ENCODE results near the gene DHX57. TPM values are rescaled to one million over a fixed set of nuclear protein-coding genes. Genes with fewer than 3 reads are reported as not detected.

The DHX57 gene
- total RNA-seq, 1 donor from 2014 or later = 8.1 TPM

DNA sequence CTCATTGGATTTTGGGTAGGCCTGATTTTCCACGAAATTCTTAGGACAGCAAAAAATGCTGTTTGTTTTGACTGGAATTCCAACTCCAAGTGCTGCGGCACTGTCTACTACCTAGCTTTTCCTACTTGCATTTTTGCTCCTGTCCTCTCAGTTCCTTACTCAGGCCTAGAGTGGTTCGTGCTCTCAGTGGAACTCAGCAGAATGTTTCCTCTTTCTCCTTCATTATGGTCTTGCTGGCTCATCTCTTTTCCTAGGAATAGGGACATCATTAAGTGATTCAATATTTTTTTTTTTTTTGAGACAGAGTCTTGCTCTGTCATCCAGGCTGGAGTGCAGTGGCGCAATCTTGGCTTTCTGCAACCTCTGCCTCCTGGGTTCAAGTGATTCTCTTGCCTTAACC, 59.8 kb downstream of the DHX57 start:
- Histone ChIP-seq H3K36me3 (peaks cover 91% of the 10 kb centered on the region), H3K27me3 (ENCODE audit: low read depth) (no peaks in the 10 kb centered on the region), H3K4me3 (no peak overlapping the region), H3K9me3 (replicated peaks) (no peaks in the 10 kb centered on the region), H3K4me1 (no peaks in the 10 kb centered on the region), H3K27ac (replicated peaks) (no peak overlapping the region)
- TF ChIP-seq, protein P1, sequence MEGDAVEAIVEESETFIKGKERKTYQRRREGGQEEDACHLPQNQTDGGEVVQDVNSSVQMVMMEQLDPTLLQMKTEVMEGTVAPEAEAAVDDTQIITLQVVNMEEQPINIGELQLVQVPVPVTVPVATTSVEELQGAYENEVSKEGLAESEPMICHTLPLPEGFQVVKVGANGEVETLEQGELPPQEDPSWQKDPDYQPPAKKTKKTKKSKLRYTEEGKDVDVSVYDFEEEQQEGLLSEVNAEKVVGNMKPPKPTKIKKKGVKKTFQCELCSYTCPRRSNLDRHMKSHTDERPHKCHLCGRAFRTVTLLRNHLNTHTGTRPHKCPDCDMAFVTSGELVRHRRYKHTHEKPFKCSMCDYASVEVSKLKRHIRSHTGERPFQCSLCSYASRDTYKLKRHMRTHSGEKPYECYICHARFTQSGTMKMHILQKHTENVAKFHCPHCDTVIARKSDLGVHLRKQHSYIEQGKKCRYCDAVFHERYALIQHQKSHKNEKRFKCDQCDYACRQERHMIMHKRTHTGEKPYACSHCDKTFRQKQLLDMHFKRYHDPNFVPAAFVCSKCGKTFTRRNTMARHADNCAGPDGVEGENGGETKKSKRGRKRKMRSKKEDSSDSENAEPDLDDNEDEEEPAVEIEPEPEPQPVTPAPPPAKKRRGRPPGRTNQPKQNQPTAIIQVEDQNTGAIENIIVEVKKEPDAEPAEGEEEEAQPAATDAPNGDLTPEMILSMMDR (IDR thresholded peaks at IDR 0.05; ENCODE audit: borderline replicate concordance) = no peak
- no peak for DNase-seq
- intact Hi-C loops (cut with micrococcal nuclease) = no loop called here

DNA sequence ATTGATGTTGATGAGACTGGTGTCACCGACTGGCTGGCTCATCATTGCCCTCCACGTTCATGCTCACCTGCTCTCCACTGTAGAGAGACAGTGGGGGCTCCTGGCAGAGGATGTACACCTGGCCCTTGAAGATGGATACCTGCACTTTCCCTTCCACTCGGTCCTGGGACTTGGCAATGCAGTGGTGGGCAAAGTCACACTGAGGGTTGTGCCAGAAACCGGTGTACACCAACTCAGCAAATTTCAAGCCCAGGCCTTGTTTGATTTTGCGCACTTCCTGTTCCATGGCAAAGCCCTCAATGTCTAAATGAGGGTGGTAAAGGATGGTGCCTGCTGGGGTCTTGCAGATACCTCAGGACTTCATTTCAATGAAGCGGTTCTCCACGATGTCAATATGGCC, 65.2 kb downstream of the DHX57 start:
- Histone ChIP-seq H3K36me3 (peaks cover 61% of the 10 kb centered on the region), H3K27ac (replicated peaks) (no peak overlapping the region), H3K9me3 (replicated peaks) (no peaks in the 10 kb centered on the region), H3K4me3 (no peak overlapping the region), H3K27me3 (ENCODE audit: low read depth) (no peaks in the 10 kb centered on the region), H3K4me1 (no peaks in the 10 kb centered on the region)
- TF ChIP-seq, protein P1 (IDR thresholded peaks at IDR 0.05; ENCODE audit: borderline replicate concordance) = no peak
- DNase-seq = no peak
- intact Hi-C loops (cut with micrococcal nuclease) = no loop called here

DNA sequence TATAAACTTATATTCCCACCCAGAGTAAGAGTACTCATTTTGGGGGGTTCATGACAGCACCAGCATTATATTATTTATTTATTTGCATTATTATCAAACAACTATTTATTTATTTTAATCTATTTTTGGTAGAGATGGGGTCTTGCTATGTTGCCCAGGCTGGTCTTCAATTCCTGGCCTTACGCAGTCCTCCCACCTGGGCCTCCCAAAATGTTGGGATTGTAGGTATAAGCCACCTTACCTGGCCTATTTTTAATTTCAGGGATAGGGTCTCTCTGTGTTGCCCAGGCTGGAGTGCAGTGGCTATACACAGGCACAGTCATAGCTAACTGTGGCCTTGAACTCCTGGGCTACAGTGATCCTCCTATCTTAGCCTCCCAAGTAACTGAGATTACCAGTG, 67.1 kb downstream of the DHX57 start:
- TF ChIP-seq, protein P1 (IDR thresholded peaks at IDR 0.05; ENCODE audit: borderline replicate concordance) = no peak
- peaks cover 52% of the 10 kb centered on the region for H3K36me3 ChIP-seq
- no peak for DNase-seq

DNA sequence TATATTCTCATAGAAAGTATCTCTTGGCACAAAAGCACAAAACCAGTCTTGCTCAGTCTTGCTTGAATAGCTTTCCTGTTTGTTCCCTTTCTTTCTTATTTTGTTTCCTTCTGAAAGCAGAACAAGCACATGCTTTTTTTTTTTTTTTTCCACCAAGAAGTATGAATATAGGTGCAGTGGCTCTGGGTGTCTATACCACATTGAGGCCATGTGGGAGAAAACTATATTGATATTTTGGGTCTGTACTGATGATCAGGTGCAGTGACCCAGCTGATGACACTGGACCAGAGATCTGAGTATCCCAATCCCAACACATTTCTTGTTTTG, 69.0 kb downstream of the DHX57 start:
- no peak overlapping the region for H3K27ac ChIP-seq (replicated peaks)

More for the DNA sequence above, 67.1 kb downstream of the DHX57 start:
- Histone ChIP-seq H3K27me3 (ENCODE audit: low read depth) (no peaks in the 10 kb centered on the region), H3K27ac (replicated peaks) (no peak overlapping the region), H3K4me1 (no peaks in the 10 kb centered on the region), H3K9me3 (replicated peaks) (no peaks in the 10 kb centered on the region), H3K4me3 (no peak overlapping the region)
- intact Hi-C loops (cut with micrococcal nuclease) = no loop called here

DNA sequence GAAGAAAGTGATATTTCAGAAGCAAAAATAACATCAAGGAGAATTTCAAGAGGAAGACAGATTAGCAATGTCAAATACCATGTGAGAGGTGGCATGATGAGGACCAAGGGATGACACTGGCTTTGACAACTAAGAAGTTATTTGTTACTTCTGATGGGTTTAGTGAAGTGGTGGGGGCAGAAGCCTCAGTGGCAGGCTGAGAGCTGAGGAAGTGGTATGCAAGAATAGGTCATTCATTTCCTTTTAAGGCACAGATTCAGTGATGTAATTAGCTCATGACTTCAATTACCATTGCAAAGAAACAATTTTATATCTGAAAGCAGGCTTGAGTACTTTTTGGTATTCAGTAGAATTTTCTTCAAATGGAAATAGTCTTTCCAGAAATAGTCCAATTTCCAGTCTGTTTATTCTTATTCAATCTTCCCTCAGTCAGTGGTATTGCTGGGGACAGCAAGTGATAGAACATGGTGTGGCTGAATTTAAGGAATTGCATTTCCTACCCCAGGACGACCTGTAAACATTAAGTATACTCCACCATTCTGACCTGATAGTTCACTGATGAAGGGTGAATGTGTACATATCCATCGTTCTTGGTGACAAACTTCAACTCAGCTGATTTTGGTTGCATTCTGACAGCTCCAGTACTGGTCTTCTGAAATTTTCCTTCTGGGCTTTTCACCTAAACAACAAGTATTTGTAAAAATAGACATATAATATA, 69.6 kb downstream of the DHX57 start:
- TF ChIP-seq, protein P1 (IDR thresholded peaks at IDR 0.05; ENCODE audit: borderline replicate concordance) = no peak
- intact Hi-C loops (cut with micrococcal nuclease) = no loop called here
- H3K4me1 ChIP-seq = no peaks in the 10 kb centered on the region
- no peaks in the 10 kb centered on the region for H3K9me3 ChIP-seq (replicated peaks)
- no peaks in the 10 kb centered on the region for H3K27me3 ChIP-seq (ENCODE audit: low read depth)
- peaks cover 52% of the 10 kb centered on the region for H3K36me3 ChIP-seq
- H3K27ac ChIP-seq (replicated peaks) = no peak overlapping the region
- no peak overlapping the region for H3K4me3 ChIP-seq
- no peak for DNase-seq

More for the DNA sequence above, 69.0 kb downstream of the DHX57 start:
- Histone ChIP-seq H3K27me3 (ENCODE audit: low read depth) (no peaks in the 10 kb centered on the region), H3K4me1 (no peaks in the 10 kb centered on the region), H3K36me3 (peaks cover 54% of the 10 kb centered on the region), H3K4me3 (no peak overlapping the region), H3K9me3 (replicated peaks) (no peaks in the 10 kb centered on the region)
- TF ChIP-seq, protein P1 (IDR thresholded peaks at IDR 0.05; ENCODE audit: borderline replicate concordance) = no peak
- no peak for DNase-seq
- intact Hi-C loops (cut with micrococcal nuclease) = no loop called here
